Measurements from ENCODE around the gene ADGRV1. TPM values are rescaled to one million over a fixed set of nuclear protein-coding genes. Genes with fewer than 3 reads are reported as not detected.

ADGRV1 gene
- polyA plus RNA-seq, 1 of the 3 experiments (the other 2 are of a cell fraction) = 0.23 TPM

GRCh38 chr5:91123291-91123690 lies 564.7 kb downstream of the ADGRV1 start:
- DNase-seq = no peak
- ChIA-PET CTCF (interaction anchor here (0.9 kb wide), 1 partner anchor 262 kb away, joined by 4 read pairs; no protein-coding TSS in a partner anchor), POLR2A (no interaction called here)
- peaks cover 22 to 59% of the 10 kb centered on the region in 2 experiments for H3K4me1 ChIP-seq (ENCODE audit: control insufficient read depth in 1 of 2, insufficient read depth in 2 of 2, low read depth in 1 of 2, low read length in 1 of 2)
- 64% methylated on average over 3 of the region's 3 CpGs for WGBS (ENCODE audit: low lambda C conversion rate)
- peak overlapping the region; percentile 58; the same call in 1 of the 2 replicates for H2AFZ ChIP-seq (ENCODE audit: low read depth)
- no peaks in the 10 kb centered on the region for H3K9me2 ChIP-seq
- no peaks in the 10 kb centered on the region for H3K27me3 ChIP-seq (ENCODE audit: insufficient read depth)
- H3K4me3 ChIP-seq (ENCODE audit: low read depth in 2 of 2, low read length in 1 of 2) = no peak overlapping the region
- H3K4me2 ChIP-seq = 0 out of 2 replicates have a peak overlapping the region, but pooled peaks have one; percentile 3
- no peaks in the 10 kb centered on the region for H3K36me3 ChIP-seq (replicated peaks in 1 of 2; ENCODE audit: control insufficient read depth in 1 of 2, insufficient read depth in 2 of 2, low read length in 1 of 2)
- H3K27ac ChIP-seq (ENCODE audit: low read depth in 2 of 2, low read length in 1 of 2) = peak overlapping the region in 1 of 2 experiments; percentile 67; a peak in 1 of 4 replicates
- no peaks in the 10 kb centered on the region for H4K20me1 ChIP-seq (ENCODE audit: insufficient read depth)
- H3K79me2 ChIP-seq (ENCODE audit: insufficient read depth) = no peaks in the 10 kb centered on the region
- H3K9me3 ChIP-seq = no peaks in the 10 kb centered on the region
- no peak for TF ChIP-seq ELF1 (IDR thresholded peaks at IDR 0.05)
- no peak for TF ChIP-seq RCOR1 (IDR thresholded peaks at IDR 0.05; ENCODE audit: low read length)
- no peak for TF ChIP-seq SIN3A (IDR thresholded peaks at IDR 0.05; ENCODE audit: borderline replicate concordance, low read depth, low read length)
- no peak for TF ChIP-seq USF1 (IDR thresholded peaks at IDR 0.05; ENCODE audit: borderline replicate concordance, low read depth)
- no peak for TF ChIP-seq NFIC (IDR thresholded peaks at IDR 0.05; ENCODE audit: borderline replicate concordance)
- TF ChIP-seq TCF12 (IDR thresholded peaks at IDR 0.05) = no peak
- no peak for TF ChIP-seq POLR2AphosphoS5 (IDR thresholded peaks at IDR 0.05; ENCODE audit: low read depth, low read length)
- no peak for TF ChIP-seq EZH2phosphoT487 (IDR thresholded peaks at IDR 0.05; ENCODE audit: borderline replicate concordance, low read depth)
- no peak for TF ChIP-seq ZBTB33 (IDR thresholded peaks at IDR 0.05; ENCODE audit: borderline replicate concordance, low read depth)
- TF ChIP-seq NRF1 (IDR thresholded peaks at IDR 0.05; ENCODE audit: low read depth, low read length) = no peak
- TF ChIP-seq MEF2A (IDR thresholded peaks at IDR 0.05; ENCODE audit: borderline replicate concordance, low read depth) = no peak
- no peak for TF ChIP-seq GABPA (IDR thresholded peaks at IDR 0.05; ENCODE audit: low read depth)
- no peak for TF ChIP-seq MXI1 (IDR thresholded peaks at IDR 0.05; ENCODE audit: low read depth, low read length)
- no peak for TF ChIP-seq RAD21 (IDR thresholded peaks at IDR 0.05; ENCODE audit: low read length)
- no peak for TF ChIP-seq RXRA (IDR thresholded peaks at IDR 0.05; ENCODE audit: borderline replicate concordance, low read depth)
- TF ChIP-seq, protein P1, sequence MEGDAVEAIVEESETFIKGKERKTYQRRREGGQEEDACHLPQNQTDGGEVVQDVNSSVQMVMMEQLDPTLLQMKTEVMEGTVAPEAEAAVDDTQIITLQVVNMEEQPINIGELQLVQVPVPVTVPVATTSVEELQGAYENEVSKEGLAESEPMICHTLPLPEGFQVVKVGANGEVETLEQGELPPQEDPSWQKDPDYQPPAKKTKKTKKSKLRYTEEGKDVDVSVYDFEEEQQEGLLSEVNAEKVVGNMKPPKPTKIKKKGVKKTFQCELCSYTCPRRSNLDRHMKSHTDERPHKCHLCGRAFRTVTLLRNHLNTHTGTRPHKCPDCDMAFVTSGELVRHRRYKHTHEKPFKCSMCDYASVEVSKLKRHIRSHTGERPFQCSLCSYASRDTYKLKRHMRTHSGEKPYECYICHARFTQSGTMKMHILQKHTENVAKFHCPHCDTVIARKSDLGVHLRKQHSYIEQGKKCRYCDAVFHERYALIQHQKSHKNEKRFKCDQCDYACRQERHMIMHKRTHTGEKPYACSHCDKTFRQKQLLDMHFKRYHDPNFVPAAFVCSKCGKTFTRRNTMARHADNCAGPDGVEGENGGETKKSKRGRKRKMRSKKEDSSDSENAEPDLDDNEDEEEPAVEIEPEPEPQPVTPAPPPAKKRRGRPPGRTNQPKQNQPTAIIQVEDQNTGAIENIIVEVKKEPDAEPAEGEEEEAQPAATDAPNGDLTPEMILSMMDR (IDR thresholded peaks at IDR 0.05) = no peak
- no peak for TF ChIP-seq EP300 (IDR thresholded peaks at IDR 0.05; ENCODE audit: borderline replicate concordance in 1 of 2, low read depth in 1 of 2, low read length in 1 of 2)
- TF ChIP-seq, protein P2, sequence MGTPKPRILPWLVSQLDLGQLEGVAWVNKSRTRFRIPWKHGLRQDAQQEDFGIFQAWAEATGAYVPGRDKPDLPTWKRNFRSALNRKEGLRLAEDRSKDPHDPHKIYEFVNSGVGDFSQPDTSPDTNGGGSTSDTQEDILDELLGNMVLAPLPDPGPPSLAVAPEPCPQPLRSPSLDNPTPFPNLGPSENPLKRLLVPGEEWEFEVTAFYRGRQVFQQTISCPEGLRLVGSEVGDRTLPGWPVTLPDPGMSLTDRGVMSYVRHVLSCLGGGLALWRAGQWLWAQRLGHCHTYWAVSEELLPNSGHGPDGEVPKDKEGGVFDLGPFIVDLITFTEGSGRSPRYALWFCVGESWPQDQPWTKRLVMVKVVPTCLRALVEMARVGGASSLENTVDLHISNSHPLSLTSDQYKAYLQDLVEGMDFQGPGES (IDR thresholded peaks at IDR 0.05; ENCODE audit: low read depth, low read length) = no peak
- TF ChIP-seq CHD2 (IDR thresholded peaks at IDR 0.05; ENCODE audit: low read length, partially characterized antibody) = no peak
- peaks cover 14% of the 10 kb centered on the region for H3F3A ChIP-seq (replicated peaks; ENCODE audit: insufficient read depth)
- H3K9ac ChIP-seq = no peak overlapping the region

Data from SK-N-SH (cell line).